ENCODE measurements around the gene TEAD3.
"Not testable (repeated sequence)": the region's sequence is repeated elsewhere in the genome, so short reads cannot be mapped to it uniquely, and the experiment has no call there.

TEAD3 gene

GRCh38 chr6:35443341-35444030 lies 53.4 kb downstream of the TEAD3 start:
- no peak for DNase-seq

- DNase-seq, result no peak
These were observed 54.2 kb downstream of the TEAD3 start for GRCh38 chr6:35442693-35443092.

GRCh38 chr6:35441642-35442041 lies 55.2 kb downstream of the TEAD3 start:
- no peak for DNase-seq

GRCh38 chr6:35441205-35441604 lies 55.7 kb downstream of the TEAD3 start:
- DNase-seq, result no peak

- DNase-seq, result no peak
These were observed 57.6 kb downstream of the TEAD3 start for GRCh38 chr6:35439308-35439707.

GRCh38 chr6:35438378-35439065 lies 58.4 kb downstream of the TEAD3 start:
- not testable (repeated sequence) for DNase-seq

GRCh38 chr6:35436071-35436857 lies 60.6 kb downstream of the TEAD3 start:
- no peak for DNase-seq

- DNase-seq, result no peak
These were observed 61.6 kb downstream of the TEAD3 start for GRCh38 chr6:35435074-35435837.

- not testable (repeated sequence) for DNase-seq
These were observed 64.2 kb downstream of the TEAD3 start for GRCh38 chr6:35432702-35433101.

GRCh38 chr6:35432291-35432690 lies 64.6 kb downstream of the TEAD3 start:
- DNase-seq, result no peak

- DNase-seq, result no peak
These were observed 67.4 kb downstream of the TEAD3 start for GRCh38 chr6:35429463-35429862.

GRCh38 chr6:35428421-35429149 lies 68.3 kb downstream of the TEAD3 start:
- DNase-seq, result peak; percentile 20

- DNase-seq, result peak; percentile 87
These were observed 69.0 kb downstream of the TEAD3 start for GRCh38 chr6:35427851-35428321.

- DNase-seq, result no peak
These were observed 69.4 kb downstream of the TEAD3 start for GRCh38 chr6:35427435-35427834.

GRCh38 chr6:35426074-35426473 lies 70.8 kb downstream of the TEAD3 start:
- no peak for DNase-seq

- peak; percentile 96 for DNase-seq
These were observed 71.6 kb downstream of the TEAD3 start for GRCh38 chr6:35425284-35425683.

Data from fibroblast of upper back skin (primary cell).